A549 treated with CORT108297 at 1 μM for 4 hours (cell line): ENCODE measurements around the gene BZW2. TPM values are rescaled to one million over a fixed set of nuclear protein-coding genes. Genes with fewer than 3 reads are reported as not detected.

Source experiments
- total RNA-seq: library from RNA; stranded (reverse); fragments of 200-300 nt; extraction: Qiagen RNA extraction; gene quantifications from 5 replicates; pipeline ENCODE4 v1.2.3, GENCODE V29; 2022

Gene BZW2
- total RNA-seq: 90.6 to 103 TPM (median 93.0 TPM) in 5 replicates

DNA sequence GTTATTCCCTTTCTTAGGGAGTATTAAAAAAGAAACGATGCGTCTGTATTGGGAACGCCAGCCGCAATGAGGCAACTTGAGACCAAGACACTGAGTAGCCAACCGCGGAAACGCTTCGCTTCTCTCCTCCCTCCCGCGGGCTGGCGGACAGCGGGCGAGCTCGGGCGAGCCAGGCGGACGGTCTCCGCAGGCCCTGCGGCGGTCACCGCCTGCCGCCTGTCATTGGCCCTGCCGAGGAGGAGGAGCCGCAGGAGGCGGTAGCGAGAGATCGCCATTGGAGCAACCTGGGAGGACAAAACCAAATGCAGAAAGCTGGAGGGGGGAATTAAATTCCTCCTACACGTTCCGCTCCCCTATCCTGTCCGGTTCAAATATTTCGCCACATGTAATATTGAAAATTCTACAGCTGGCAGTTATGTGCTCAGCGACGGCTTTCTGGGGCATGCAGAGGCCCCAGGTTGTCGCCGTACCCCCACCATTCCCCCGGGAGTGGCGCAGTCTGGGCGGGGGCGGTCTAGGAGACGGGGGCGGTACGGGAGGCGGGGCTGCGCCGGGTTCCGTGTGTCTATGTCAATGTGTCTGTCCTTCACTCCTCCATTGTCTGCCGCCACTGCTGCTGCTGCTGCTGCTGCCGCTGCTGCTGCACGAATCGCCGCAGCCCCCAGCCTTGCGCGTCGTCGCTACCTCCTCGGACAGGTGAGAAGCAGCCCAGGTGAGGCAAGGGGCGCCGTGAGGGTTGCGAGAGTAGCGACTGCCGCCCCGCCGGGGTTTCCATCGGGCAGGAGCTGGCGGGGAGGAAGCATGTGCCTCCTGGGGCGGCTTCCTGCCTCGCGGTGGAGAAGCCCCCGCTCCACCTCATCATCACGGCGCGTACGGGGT, at the start of gene BZW2, which contains the start of gene ANKMY2:
BZW2 (plus strand) TSS at position 589 of the 879 bp plus-strand sequence. CDS start 19,263 bp downstream, outside the sequence.
ANKMY2 (minus strand) TSS at position 162 of the 879 bp plus-strand sequence. CDS start 181 bp downstream, outside the sequence.

DNA sequence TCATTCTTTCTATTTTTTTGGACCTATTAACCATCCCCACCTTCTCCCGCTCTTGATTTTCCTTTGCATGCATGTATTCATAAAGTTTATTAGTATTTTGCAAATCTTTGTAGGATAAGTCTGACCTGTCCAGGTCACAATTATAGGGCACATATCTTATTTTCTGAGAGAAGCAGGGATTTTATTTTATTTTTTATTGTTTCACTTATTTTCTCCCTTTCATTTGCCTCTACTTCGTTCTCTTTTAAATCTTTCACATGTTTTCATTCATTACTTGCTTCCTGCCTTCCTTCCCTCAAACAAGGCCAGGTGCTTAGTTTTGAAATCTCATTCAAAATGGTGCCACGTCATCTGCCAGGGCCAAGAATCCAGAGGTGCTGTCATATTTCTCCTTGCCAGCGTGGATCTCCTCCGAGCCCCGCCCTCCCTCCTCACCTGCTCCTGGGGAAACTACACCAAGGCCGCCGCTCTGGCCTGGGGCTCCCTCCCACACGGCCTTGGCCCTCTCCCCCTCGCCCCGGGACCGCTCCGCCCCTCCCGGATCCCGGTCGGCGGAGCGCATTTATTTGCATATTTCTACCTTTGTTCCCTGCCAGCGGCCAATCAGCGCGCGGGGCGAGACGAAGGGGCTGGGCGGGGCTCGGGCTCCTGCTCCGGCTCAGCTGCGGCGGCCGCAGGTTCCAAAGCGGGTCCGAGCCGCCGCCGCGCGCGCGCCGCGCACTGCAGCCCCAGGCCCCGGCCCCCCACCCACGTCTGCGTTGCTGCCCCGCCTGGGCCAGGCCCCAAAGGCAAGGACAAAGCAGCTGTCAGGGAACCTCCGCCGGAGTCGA, 107.3 kb downstream of the BZW2 start, which contains the start of gene TSPAN13:
TSPAN13 (plus strand) TSS at position 654 of the 830 bp plus-strand sequence. CDS start 213 bp downstream, outside the sequence.

Other genes with a start within 250 kb of the BZW2 start
- gene CRPPA, start 224.6 kb upstream of the BZW2 start, total RNA-seq: 0.45 to 0.85 TPM (median 0.57 TPM) in 5 replicates
- not detected in 5 replicates for gene SOSTDC1, start 180.4 kb upstream of the BZW2 start, total RNA-seq
- not detected in 5 replicates for gene LRRC72, start 119.4 kb upstream of the BZW2 start, total RNA-seq
- gene ANKMY2, start 427 bp upstream of the BZW2 start, total RNA-seq: 13.1 to 15.7 TPM (median 14.5 TPM) in 5 replicates
- 12.2 to 15.7 TPM (median 14.3 TPM) in 5 replicates for gene TSPAN13, start 107.6 kb downstream of the BZW2 start, total RNA-seq
- gene AGR2, start 158.8 kb downstream of the BZW2 start, total RNA-seq: 93.9 to 174 TPM (median 142 TPM) in 5 replicates
- gene AGR3, start 235.8 kb downstream of the BZW2 start, total RNA-seq: 0.27 TPM in 1 of 5 replicates, not detected in the others